HCT116 (cell line): ENCODE results near the gene SLC10A3. TPM values are rescaled to one million over a fixed set of nuclear protein-coding genes. Genes with fewer than 3 reads are reported as not detected.
A peak's percentile ranks its signal among the peaks of the same experiment; 100 is the strongest.

Experiments used
- ATAC-seq: fragments of 200-7000 bp; cut with Tn5 transposase; 2 replicates; pipeline ENCODE4 v1.9.1; 2020; ENCODE audit warnings: mild to moderate bottlenecking, moderate library complexity
- BruUV-seq: library from RNA; stranded (reverse); fragments of 400-500 nt; replicated peaks from 2 replicates; lab custom pipeline; 2021; lab: Mats Ljungman, UMichigan
- CTCF ChIA-PET: fragments of 300-600 bp; sonication (Branson Sonifier 250); formaldehyde crosslinking; loops from one replicate; lab custom pipeline; 2021; ENCODE audit warnings: antibody characterized with exemption; lab: Charles Lee
- POLR2A ChIA-PET: fragments of 300-600, 350-600 bp; sonication (Branson Sonifier 250); formaldehyde crosslinking; loops from one replicate; lab custom pipeline; 2021; ENCODE audit warnings: antibody characterized with exemption; lab: Charles Lee
- RAD21 ChIA-PET, 2 experiments: fragments of 300-600 bp; sonication (Branson Sonifier 250); formaldehyde crosslinking; loops; one replicate each; lab custom pipeline; 2023; ENCODE audit warnings: low total read pairs in 2 of 2; ENCODE audit not compliant: uncharacterized antibody in 2 of 2, unreplicated experiment in 2 of 2, low non-redundant PET in 1 of 2; lab: Charles Lee
- DNase-seq: peaks from one replicate; pipeline ENCODE4 v3.0.0-alpha.2; 2010; ENCODE audit warnings: low read depth, low spot score
- H2AFZ ChIP-seq: fragments of 200-600 bp; shearing (Covaris generic), sonication (generic); 2 replicates; pipeline ENCODE4 v1.6.1; 2017; ENCODE audit warnings: low read depth, mixed run types, mixed read lengths, antibody characterized with exemption, low read length; ENCODE audit not compliant: poor library complexity, severe bottlenecking
- H3K27ac ChIP-seq: 2 replicates; pipeline ENCODE4 v1.5.1; 2012; ENCODE audit warnings: low read depth, low read length
- H3K27me3 ChIP-seq: fragments of 200-600 bp; sonication (generic); 2 replicates; pipeline ENCODE4 v1.6.1; 2016; ENCODE audit warnings: mixed run types, low read length, mixed read lengths; ENCODE audit not compliant: insufficient read depth
- H3K36me3 ChIP-seq, 2 experiments: fragments of 200-500 bp in 1 of 2; fragments of 200-600 bp in 1 of 2; sonication (Bioruptor generic) in 1 of 2; sonication (generic) in 1 of 2; 2 replicates each; pipeline versions ENCODE4 v1.5.1 to v1.6.1; 2014 to 2016; ENCODE audit warnings: low read length in 2 of 2, inconsistent platforms in 1 of 2, mixed read lengths in 1 of 2, mixed run types in 1 of 2; ENCODE audit not compliant: insufficient read depth in 2 of 2, control insufficient read depth in 1 of 2
- H3K4me1 ChIP-seq, 2 experiments: fragments of 200-600 bp in 1 of 2; sonication (generic) in 1 of 2; 2 replicates each; pipeline versions ENCODE4 v1.5.1 to v1.6.1; 2012 to 2017; ENCODE audit warnings: low read length in 2 of 2, inconsistent platforms in 1 of 2, mild to moderate bottlenecking in 1 of 2, mixed read lengths in 1 of 2, mixed run types in 1 of 2, moderate library complexity in 1 of 2; ENCODE audit not compliant: insufficient read depth in 2 of 2, control insufficient read depth in 1 of 2
- H3K4me2 ChIP-seq: fragments of 200-600 bp; sonication (generic); 2 replicates; pipeline ENCODE4 v1.6.1; 2017; ENCODE audit warnings: mixed run types, low read length, mixed read lengths
- H3K4me3 ChIP-seq, 2 experiments: fragments of 200-600 bp in 1 of 2; sonication (generic) in 1 of 2; replicated peaks in 1 of 2; 2 replicates each; pipeline ENCODE4 v1.5.1; 2011 to 2016; ENCODE audit warnings: low read length in 2 of 2, control low read depth in 1 of 2, low read depth in 1 of 2, mild to moderate bottlenecking in 1 of 2, mixed read lengths in 1 of 2, mixed run types in 1 of 2
- H3K79me2 ChIP-seq: fragments of 200-600 bp; sonication (generic); 2 replicates; pipeline ENCODE4 v1.6.1; 2017; ENCODE audit warnings: mild to moderate bottlenecking, mixed run types, low read length, moderate library complexity, mixed read lengths; ENCODE audit not compliant: insufficient read depth
- H3K9ac ChIP-seq: fragments of 200-600 bp; sonication (generic); 2 replicates; pipeline ENCODE4 v1.6.1; 2016; ENCODE audit warnings: low read length, mixed read lengths
- H3K9me2 ChIP-seq: fragments of 200-600 bp; sonication (generic), shearing (Covaris generic); 2 replicates; pipeline ENCODE4 v1.6.1; 2017; ENCODE audit warnings: mixed run types, mild to moderate bottlenecking, moderate library complexity; ENCODE audit not compliant: insufficient read depth
- H3K9me3 ChIP-seq, 2 experiments: fragments of 200-500 bp in 1 of 2; fragments of 200-600 bp in 1 of 2; sonication (Bioruptor generic) in 1 of 2; sonication (generic) in 1 of 2; 2 replicates each; pipeline ENCODE4 v1.6.1; 2014 to 2017; ENCODE audit warnings: low read length in 2 of 2, mixed read lengths in 2 of 2, inconsistent platforms in 1 of 2, low read depth in 1 of 2, mild to moderate bottlenecking in 1 of 2, mixed run types in 1 of 2, moderate library complexity in 1 of 2; ENCODE audit not compliant: control insufficient read depth in 1 of 2, insufficient read depth in 1 of 2
- H4K20me1 ChIP-seq: fragments of 200-600 bp; sonication (generic), shearing (Covaris generic); 2 replicates; pipeline ENCODE4 v1.6.1; 2017; ENCODE audit warnings: mixed run types, mild to moderate bottlenecking, moderate library complexity; ENCODE audit not compliant: insufficient read depth
- CBX3 ChIP-seq: IDR thresholded peaks from 2 replicates; pipeline ENCODE4 v1.6.1; 2012; ENCODE audit warnings: low read depth
- EZH2 ChIP-seq: fragments of 200-600 bp; sonication (generic); IDR thresholded peaks from 2 replicates; pipeline ENCODE4 v1.6.1; 2017; ENCODE audit warnings: antibody characterized with exemption, mixed run types
- EZH2phosphoT487 ChIP-seq: fragments of 200-600 bp; IDR thresholded peaks from 2 replicates; pipeline ENCODE4 v1.6.1; 2018; ENCODE audit warnings: antibody characterized with exemption, borderline replicate concordance
- FOSL1 ChIP-seq: IDR thresholded peaks from 2 replicates; pipeline ENCODE4 v1.6.1; 2012; ENCODE audit warnings: low read depth
- JUND ChIP-seq: IDR thresholded peaks from 2 replicates; pipeline ENCODE4 v1.6.1; 2012
- POLR2AphosphoS5 ChIP-seq: IDR thresholded peaks from 2 replicates; pipeline ENCODE4 v1.6.1; 2011; ENCODE audit warnings: mild to moderate bottlenecking, low read depth, low read length, moderate library complexity
- SP1 ChIP-seq: IDR thresholded peaks from 2 replicates; pipeline ENCODE4 v1.6.1; 2012; ENCODE audit warnings: low read depth
- SRF ChIP-seq: IDR thresholded peaks from 2 replicates; pipeline ENCODE4 v1.6.1; 2012; ENCODE audit warnings: low read depth
- YY1 ChIP-seq: IDR thresholded peaks from 2 replicates; pipeline ENCODE4 v1.6.1; 2011; ENCODE audit warnings: low read length, low read depth, moderate library complexity, mild to moderate bottlenecking; ENCODE audit not compliant: insufficient replicate concordance; ENCODE audit errors: extremely low read depth
- ZNF274 ChIP-seq: fragments of 200-500 bp; sonication (Bioruptor generic); IDR thresholded peaks from 2 replicates; pipeline ENCODE4 v1.6.1; 2014; ENCODE audit warnings: mild to moderate bottlenecking, low read depth, low read length, inconsistent platforms
- intact Hi-C: fragments of 100-400 bp; cut with micrococcal nuclease; formaldehyde crosslinking; loops from 2 replicates; pipeline ENCODE4 v1.10.0; 2022
- total RNA-seq: library from RNA; stranded (reverse); gene quantifications from one replicate; pipeline ENCODE4 v1.2.1, GENCODE V29; 2021; ENCODE audit not compliant: unreplicated experiment
- TF ChIP-seq, protein P1 (sequence below): IDR thresholded peaks from 2 replicates; pipeline ENCODE4 v1.6.1; 2012
- TF ChIP-seq, protein P2 (sequence below), 3 experiments: fragments of 200-600 bp in 1 of 3; sonication (generic) in 1 of 3; IDR thresholded peaks in 2 of 3; conservative IDR thresholded peaks in 1 of 3; 2 replicates each; pipeline ENCODE4 v1.5.1; 2012 to 2017; ENCODE audit warnings: low read depth in 2 of 3, low read length in 2 of 3, antibody characterized with exemption in 1 of 3, borderline replicate concordance in 1 of 3, control low read depth in 1 of 3, mild to moderate bottlenecking in 1 of 3, mixed read lengths in 1 of 3, mixed run types in 1 of 3, moderate library complexity in 1 of 3; ENCODE audit not compliant: insufficient read depth in 1 of 3
- TF ChIP-seq, protein P3 (sequence below): IDR thresholded peaks from 2 replicates; pipeline ENCODE4 v1.6.1; 2011; ENCODE audit warnings: mild to moderate bottlenecking, low read length, moderate library complexity; ENCODE audit not compliant: insufficient replicate concordance; ENCODE audit errors: extremely low read depth

Gene SLC10A3
- total RNA-seq, 1 experiment from 2014 or later, result 16.2 TPM

DNA sequence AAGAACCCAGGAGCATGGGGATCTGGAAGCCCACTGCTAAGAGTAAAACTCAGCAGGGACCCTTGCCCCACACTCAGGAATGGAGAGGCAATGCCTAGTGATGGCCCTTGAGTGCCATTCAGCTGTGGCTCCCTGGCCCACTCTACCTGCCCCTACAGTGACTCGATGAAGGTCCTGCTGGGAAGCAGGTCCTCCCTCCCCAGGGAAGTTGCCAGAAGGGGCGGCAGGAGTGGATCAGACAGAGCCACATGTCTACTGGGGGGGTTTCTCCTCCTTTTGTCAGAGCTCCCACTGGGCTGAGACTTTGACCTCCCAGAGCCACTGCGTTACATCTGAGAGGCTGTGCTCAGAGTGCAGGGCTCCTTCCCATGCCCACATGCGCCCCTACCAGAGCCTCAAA, 1.2 kb downstream of the SLC10A3 start:
- Histone ChIP-seq H3K9me3 (no peaks in the 10 kb centered on the region), H3K4me2 (peak overlapping the region; percentile 83), H3K27me3 (no peaks in the 10 kb centered on the region), H3K9me2 (no peaks in the 10 kb centered on the region), H3K27ac (no peak overlapping the region), H4K20me1 (no peaks in the 10 kb centered on the region), H3K79me2 (peaks cover 15% of the 10 kb centered on the region), H3K36me3 (peaks cover 0 to 10% of the 10 kb centered on the region in 2 experiments; a peak in 1 of 4 replicates), H3K9ac (peak overlapping the region; percentile 74), H3K4me1 (peaks cover 7 to 36% of the 10 kb centered on the region in 2 experiments; a peak in 3 of 4 replicates), H3K4me3 (peak overlapping the region; percentile 61 to 68; a peak in 3 of 4 replicates), H2AFZ (no peak overlapping the region)
- DNase-seq (no peak), ATAC-seq (no peak)
- TF ChIP-seq FOSL1 (no peak), JUND (no peak)
- TF ChIP-seq, protein P1, sequence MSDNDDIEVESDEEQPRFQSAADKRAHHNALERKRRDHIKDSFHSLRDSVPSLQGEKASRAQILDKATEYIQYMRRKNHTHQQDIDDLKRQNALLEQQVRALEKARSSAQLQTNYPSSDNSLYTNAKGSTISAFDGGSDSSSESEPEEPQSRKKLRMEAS, result no peak
- TF ChIP-seq, protein P2, sequence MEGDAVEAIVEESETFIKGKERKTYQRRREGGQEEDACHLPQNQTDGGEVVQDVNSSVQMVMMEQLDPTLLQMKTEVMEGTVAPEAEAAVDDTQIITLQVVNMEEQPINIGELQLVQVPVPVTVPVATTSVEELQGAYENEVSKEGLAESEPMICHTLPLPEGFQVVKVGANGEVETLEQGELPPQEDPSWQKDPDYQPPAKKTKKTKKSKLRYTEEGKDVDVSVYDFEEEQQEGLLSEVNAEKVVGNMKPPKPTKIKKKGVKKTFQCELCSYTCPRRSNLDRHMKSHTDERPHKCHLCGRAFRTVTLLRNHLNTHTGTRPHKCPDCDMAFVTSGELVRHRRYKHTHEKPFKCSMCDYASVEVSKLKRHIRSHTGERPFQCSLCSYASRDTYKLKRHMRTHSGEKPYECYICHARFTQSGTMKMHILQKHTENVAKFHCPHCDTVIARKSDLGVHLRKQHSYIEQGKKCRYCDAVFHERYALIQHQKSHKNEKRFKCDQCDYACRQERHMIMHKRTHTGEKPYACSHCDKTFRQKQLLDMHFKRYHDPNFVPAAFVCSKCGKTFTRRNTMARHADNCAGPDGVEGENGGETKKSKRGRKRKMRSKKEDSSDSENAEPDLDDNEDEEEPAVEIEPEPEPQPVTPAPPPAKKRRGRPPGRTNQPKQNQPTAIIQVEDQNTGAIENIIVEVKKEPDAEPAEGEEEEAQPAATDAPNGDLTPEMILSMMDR (IDR thresholded peaks at IDR 0.05 in 2 of 3, conservative IDR thresholded peaks at IDR 0.05 in 1 of 3; ENCODE audit: borderline replicate concordance in 1 of 3, insufficient read depth in 1 of 3, low read depth in 2 of 3, low read length in 2 of 3), result no peak
- POLR2A ChIA-PET, result interaction anchor here (1.8 kb wide), 1 partner anchor 118 kb away, joined by 5 read pairs; no protein-coding TSS in a partner anchor
- BruUV-seq, result no TSS peak
- intact Hi-C loops, result no loop called here
- CTCF ChIA-PET, result interaction anchor here (2.4 kb wide), 1 partner anchor 116 kb away, joined by 6 read pairs; no protein-coding TSS in a partner anchor
- RAD21 ChIA-PET, result no interaction called here

DNA sequence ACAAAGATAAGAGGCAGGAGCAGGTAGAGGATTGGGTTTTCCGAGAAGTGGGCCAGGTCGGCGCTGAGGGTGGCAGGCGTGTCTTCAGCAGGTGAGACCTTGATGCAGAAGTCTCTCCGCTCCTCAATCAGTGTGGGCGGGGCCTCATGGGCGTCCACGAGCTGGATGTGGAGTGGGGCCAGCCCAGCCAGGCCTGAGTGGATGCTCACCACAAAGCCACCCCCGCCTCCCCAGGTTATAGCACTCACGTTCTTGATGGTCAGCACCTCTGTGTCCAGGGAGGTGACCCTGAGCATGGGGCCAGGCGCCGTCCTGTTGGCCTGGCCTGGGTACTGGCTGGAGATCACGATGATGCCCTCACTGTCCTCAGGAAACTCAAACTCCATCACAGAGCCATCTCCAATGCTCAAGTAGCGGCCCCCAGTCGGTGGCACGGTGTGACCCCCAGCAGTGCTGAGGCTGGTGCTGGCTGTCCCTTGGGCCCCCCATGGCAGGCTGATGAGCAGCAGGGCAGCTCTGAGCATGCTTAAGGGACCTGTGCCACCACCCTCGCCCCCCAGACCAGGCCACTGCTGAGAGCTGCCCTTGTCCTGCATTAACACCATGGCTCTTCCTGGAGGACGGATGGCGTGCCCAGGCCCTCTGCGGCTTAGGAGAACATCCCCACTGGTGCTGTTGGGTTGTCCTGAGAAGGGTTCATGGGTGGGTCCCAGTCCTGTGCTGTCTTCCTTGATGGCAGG, 1.9 kb downstream of the SLC10A3 start:
- Histone ChIP-seq H4K20me1 (no peaks in the 10 kb centered on the region), H3K4me3 (no peak overlapping the region), H3K9me2 (no peaks in the 10 kb centered on the region), H3K4me2 (no peak overlapping the region), H3K4me1 (peaks cover 7 to 36% of the 10 kb centered on the region in 2 experiments; a peak in 3 of 4 replicates), H3K27me3 (no peaks in the 10 kb centered on the region), H3K9ac (no peak overlapping the region), H2AFZ (no peak overlapping the region), H3K36me3 (peaks cover 0 to 10% of the 10 kb centered on the region in 2 experiments; a peak in 1 of 4 replicates), H3K79me2 (peaks cover 15% of the 10 kb centered on the region), H3K9me3 (no peaks in the 10 kb centered on the region), H3K27ac (no peak overlapping the region)
- BruUV-seq, result no TSS peak
- ATAC-seq (no peak), DNase-seq (no peak)
- ChIA-PET RAD21 (no interaction called here), CTCF (no interaction called here), POLR2A (no interaction called here)
- intact Hi-C loops, result no loop called here
- TF ChIP-seq SP1, result no peak
- no peak for TF ChIP-seq FOSL1
- TF ChIP-seq, protein P3, sequence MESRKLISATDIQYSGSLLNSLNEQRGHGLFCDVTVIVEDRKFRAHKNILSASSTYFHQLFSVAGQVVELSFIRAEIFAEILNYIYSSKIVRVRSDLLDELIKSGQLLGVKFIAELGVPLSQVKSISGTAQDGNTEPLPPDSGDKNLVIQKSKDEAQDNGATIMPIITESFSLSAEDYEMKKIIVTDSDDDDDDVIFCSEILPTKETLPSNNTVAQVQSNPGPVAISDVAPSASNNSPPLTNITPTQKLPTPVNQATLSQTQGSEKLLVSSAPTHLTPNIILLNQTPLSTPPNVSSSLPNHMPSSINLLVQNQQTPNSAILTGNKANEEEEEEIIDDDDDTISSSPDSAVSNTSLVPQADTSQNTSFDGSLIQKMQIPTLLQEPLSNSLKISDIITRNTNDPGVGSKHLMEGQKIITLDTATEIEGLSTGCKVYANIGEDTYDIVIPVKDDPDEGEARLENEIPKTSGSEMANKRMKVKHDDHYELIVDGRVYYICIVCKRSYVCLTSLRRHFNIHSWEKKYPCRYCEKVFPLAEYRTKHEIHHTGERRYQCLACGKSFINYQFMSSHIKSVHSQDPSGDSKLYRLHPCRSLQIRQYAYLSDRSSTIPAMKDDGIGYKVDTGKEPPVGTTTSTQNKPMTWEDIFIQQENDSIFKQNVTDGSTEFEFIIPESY, result no peak
- TF ChIP-seq, protein P1, result no peak
- no peak for TF ChIP-seq SRF
- no peak for TF ChIP-seq CBX3
- TF ChIP-seq EZH2, result no peak
- TF ChIP-seq ZNF274, result no peak
- TF ChIP-seq YY1, result no peak
- TF ChIP-seq POLR2AphosphoS5, result no peak
- no peak for TF ChIP-seq EZH2phosphoT487
